ENCODE results near the gene N4BP2L1. TPM values are rescaled to one million over a fixed set of nuclear protein-coding genes. Genes with fewer than 3 reads are reported as not detected.

N4BP2L1 gene
- total and polyA plus RNA-seq, 2 of the 8 experiments (the other 6 are each of a cell fraction or from before 2014, with no cell fraction given): 1.3 to 3.1 TPM

- TF ChIP-seq, protein P1, sequence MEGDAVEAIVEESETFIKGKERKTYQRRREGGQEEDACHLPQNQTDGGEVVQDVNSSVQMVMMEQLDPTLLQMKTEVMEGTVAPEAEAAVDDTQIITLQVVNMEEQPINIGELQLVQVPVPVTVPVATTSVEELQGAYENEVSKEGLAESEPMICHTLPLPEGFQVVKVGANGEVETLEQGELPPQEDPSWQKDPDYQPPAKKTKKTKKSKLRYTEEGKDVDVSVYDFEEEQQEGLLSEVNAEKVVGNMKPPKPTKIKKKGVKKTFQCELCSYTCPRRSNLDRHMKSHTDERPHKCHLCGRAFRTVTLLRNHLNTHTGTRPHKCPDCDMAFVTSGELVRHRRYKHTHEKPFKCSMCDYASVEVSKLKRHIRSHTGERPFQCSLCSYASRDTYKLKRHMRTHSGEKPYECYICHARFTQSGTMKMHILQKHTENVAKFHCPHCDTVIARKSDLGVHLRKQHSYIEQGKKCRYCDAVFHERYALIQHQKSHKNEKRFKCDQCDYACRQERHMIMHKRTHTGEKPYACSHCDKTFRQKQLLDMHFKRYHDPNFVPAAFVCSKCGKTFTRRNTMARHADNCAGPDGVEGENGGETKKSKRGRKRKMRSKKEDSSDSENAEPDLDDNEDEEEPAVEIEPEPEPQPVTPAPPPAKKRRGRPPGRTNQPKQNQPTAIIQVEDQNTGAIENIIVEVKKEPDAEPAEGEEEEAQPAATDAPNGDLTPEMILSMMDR (IDR thresholded peaks at IDR 0.05; ENCODE audit: control extremely low read depth in 1 of 3, insufficient read depth in 1 of 3, low read depth in 1 of 3, low read length in 3 of 3): no peak
- TF ChIP-seq GTF2F1 (IDR thresholded peaks at IDR 0.05; ENCODE audit: borderline replicate concordance, low read depth, low read length): no peak
- no peak for TF ChIP-seq EZH2 (IDR thresholded peaks at IDR 0.05; ENCODE audit: low read depth, low read length, severe bottlenecking)
- no peak for TF ChIP-seq TCF12 (IDR thresholded peaks at IDR 0.05; ENCODE audit: low read depth, low read length)
- TF ChIP-seq, protein P2, sequence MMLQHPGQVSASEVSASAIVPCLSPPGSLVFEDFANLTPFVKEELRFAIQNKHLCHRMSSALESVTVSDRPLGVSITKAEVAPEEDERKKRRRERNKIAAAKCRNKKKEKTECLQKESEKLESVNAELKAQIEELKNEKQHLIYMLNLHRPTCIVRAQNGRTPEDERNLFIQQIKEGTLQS (IDR thresholded peaks at IDR 0.05; ENCODE audit: insufficient read depth, low read depth, low read length): no peak
- TF ChIP-seq RBBP5 (IDR thresholded peaks at IDR 0.05; ENCODE audit: borderline replicate concordance, low read depth, low read length): no peak
- no peak for TF ChIP-seq BCL11A (IDR thresholded peaks at IDR 0.05; ENCODE audit: low read depth in 2 of 2, low read length in 2 of 2)
- TF ChIP-seq BACH1 (IDR thresholded peaks at IDR 0.05; ENCODE audit: low read length): no peak
- TF ChIP-seq EGR1 (IDR thresholded peaks at IDR 0.05; ENCODE audit: borderline replicate concordance, low read depth, low read length): no peak
- TF ChIP-seq MAFK (IDR thresholded peaks at IDR 0.05; ENCODE audit: low read depth, low read length): no peak
- TF ChIP-seq SIN3A (conservative IDR thresholded peaks at IDR 0.05 in 1 of 2, IDR thresholded peaks at IDR 0.05 in 1 of 2; ENCODE audit: low read depth in 1 of 2, low read length in 2 of 2): no peak
- TF ChIP-seq, protein P3, sequence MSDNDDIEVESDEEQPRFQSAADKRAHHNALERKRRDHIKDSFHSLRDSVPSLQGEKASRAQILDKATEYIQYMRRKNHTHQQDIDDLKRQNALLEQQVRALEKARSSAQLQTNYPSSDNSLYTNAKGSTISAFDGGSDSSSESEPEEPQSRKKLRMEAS (IDR thresholded peaks at IDR 0.05): no peak
- TF ChIP-seq SP4 (IDR thresholded peaks at IDR 0.05; ENCODE audit: low read length): no peak
These were observed 1.5 kb upstream of the N4BP2L1 start (continued) for GRCh38 chr13:32429433-32429909.

Measured in H1 (cell line).